ENCODE data around the gene SYT7.

Gene SYT7

DNA sequence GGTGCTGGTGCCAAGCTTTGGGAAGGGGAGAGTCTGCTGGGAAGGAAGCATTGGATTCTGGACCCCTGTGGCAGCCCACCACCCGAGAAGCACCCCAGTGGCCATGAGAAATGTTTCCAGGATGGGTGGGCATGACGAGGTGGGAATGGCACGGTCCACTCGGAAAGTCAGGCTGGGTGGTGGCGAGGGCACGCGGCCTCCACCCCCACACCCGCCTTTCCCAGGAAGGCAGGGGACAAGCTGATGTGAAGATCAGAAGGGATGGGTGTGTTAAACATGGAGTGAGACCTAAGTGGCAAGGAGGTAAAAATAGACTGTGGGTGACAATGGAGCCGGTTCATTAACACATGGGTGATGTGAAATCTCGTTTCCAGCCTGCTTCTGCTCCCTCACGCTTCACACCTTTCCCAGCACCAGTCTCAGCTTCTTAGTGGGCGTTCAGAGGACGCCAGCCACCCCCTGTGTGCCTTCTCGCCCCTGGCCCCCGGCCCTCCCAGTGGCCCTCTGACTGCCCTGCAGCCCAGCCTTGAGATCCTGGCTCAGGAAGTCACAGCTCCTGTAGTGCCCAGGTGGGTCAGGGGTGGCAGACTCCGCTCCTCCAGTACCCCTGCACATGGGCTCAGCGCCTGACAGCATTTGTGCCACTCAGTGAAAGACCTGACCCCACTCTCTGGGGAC is 44.7 kb downstream of the SYT7 start:
- no peak for DNase-seq (ENCODE audit: low read depth)

DNA sequence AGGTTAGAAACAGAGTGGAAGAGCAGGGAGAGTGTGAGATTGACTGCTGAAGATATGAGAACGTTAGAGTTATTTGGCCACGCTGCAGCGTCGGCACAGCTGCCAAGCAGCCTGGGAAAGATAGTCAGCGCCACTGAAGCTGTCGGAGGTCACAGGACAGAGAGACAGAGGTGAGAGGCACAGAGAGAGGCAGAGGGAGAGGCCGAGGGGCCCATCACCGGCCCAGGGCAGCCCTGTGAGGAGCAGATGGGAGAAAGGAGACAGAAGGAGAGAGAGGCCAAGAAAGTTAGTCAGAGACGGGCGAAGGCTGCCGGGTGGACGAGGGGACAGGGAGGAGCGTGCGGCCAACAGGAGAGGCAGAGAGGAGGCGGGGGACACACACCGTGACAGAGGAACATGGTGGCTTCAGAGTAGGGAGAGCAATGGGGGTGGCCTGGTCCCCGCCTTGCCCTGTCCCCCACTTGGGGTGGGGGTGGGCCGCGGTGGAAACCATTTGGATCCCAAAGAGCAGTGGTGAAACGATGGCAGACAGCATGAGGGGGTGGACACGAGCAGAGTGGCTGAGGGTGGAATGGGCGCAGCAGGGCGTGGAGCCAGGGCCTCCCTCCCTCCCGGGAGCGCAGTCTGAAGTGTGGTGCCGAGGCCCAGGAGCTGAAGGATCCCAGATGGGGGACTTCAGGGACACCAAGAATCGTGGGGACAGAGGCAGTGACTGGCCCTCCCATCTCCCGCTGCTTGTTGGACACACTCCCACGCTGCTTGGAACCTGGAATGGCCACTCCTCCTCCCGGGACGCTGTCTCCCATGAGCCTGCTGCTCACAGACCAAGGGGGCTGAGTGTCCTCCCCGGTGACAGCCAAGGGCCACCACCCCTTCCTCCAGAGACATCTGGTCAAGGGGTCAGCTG is 45.7 kb downstream of the SYT7 start:
- no peak for DNase-seq (ENCODE audit: low read depth)

DNA sequence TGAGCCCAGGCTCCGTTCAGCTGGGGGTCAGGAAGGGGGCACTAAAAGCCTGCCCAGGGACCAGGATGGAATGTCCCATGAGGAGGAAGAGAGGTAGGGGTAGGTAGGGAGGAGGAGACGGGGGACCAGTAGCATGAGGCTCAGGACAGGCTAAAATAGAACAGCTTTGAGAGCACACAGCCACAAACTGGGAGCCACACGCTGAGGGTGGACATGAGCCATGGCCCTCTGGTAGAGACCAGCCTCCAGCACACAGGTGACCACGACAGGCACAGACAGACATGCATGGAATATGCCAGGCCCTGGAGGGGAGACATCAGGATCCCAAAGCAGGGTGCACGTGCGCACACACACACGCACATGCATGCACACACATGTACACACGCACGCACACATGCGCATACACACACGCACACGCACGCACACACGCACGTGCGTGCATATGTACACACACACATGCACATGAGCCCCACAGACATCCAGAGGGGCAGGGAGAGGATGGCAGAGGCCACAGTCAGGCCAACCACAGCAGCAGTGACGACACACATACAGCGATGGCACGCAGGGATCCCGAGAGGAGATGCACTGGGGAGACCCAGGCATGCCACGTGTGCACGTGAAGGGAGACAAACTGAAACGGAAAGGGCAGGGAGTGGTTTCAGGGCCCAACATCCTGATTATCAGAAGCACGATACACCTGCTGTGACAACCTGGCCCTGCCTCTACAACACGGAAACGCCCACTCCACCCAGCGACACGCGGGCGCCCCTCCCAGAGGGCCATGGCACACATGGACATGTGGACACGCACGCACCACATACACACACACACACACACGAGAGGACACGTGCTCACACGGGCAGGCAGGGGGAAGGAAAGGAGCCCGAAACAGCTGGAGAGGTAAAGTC is 46.6 kb downstream of the SYT7 start:
- DNase-seq (ENCODE audit: low read depth): no peak

DNA sequence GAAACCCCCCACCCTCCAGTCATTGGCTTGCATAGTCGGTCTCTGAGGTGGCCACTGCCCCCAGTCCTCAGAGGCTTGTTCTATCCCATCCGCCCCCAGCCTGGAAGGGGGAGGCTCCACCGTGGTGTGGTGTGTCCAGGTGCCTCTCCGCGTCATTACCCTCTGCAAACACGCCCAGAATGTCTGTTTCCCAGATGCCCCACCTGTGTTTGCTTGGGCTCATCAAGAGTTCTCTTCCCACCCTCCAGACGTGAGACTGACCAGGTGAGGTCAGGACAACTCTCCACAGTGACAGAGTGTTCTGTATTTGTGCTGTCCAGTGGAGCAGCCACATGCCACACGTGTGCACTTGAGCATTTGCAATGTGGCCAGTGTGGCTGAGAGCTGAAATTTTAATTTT is 47.5 kb downstream of the SYT7 start:
- no peak for DNase-seq (ENCODE audit: low read depth)

GRCh38 chr11:61533039-61533375 is 47.9 kb downstream of the SYT7 start:
- no peak for DNase-seq (ENCODE audit: low read depth)

DNA sequence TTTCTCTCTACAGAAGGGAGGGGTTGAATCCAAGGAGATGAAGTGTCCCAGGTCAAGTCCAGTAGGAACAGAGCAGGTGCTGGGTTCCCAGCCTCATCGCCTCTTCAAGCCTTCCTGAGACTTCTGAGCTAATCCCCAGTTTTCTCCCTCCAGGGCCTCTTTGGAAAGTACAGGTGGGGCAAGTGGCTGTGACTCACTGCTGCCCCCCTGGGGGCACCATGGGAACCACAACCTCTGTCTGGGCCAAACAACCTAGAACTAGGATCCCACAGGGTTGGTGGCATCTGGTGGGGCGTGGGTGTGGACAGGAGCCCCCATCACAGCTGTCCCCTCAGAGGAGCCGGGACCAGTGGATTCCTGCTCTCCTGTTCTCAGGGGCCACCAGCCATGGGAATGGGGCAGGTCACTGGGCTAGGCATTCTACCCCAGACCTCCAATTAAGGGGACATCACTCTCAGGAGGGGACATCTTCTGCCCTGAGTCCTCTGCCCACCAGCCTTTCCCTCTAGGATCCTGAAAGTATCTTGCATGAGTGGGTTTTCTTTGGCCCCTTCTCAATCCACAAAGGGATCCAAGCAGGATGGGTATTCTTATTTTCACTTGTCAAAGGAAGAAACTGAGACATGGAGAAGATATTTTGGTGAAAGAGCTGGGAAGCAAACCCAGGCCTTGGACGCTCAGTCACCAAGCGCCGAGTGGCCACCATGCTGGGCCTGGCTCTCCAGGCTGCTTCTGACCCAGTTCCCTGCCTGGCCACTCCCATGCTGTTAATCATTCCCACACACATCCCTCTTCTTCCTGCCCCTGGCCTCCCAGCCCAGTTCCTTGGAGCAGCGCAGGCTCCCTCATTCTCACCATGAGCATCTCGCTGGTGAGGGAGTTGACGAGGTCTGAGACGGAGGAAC is 48.5 kb downstream of the SYT7 start:
- no peak for DNase-seq (ENCODE audit: low read depth)

- DNase-seq (ENCODE audit: low read depth): no peak
Measured at GRCh38 chr11:61531044-61531443, 49.8 kb downstream of the SYT7 start.

- DNase-seq (ENCODE audit: low read depth): no peak
Measured at GRCh38 chr11:61529537-61530225, 51.2 kb downstream of the SYT7 start.

DNA sequence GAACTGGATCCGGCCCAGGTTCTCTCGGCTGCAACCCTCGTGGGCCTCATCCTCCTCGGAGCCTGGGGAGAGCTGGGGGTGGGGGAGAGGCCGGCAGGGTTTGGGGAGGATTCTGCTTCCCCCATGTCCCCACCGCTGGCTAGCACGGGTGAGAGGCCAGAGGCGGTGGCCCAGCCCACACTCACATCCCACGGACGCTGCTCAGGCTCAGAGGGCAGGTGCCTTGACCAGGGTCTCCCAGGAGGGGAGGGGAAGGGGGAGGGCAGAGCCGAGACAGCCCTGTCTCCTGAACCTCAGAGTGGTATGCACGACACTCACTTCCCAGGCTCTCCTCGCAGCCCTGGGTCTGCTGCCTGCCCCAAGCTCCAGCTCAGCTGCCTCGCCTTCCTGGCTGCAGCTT is 52.8 kb downstream of the SYT7 start:
- DNase-seq (ENCODE audit: low read depth): no peak

GRCh38 chr11:61526956-61527731 is 53.7 kb downstream of the SYT7 start:
- no peak for DNase-seq (ENCODE audit: low read depth)

DNA sequence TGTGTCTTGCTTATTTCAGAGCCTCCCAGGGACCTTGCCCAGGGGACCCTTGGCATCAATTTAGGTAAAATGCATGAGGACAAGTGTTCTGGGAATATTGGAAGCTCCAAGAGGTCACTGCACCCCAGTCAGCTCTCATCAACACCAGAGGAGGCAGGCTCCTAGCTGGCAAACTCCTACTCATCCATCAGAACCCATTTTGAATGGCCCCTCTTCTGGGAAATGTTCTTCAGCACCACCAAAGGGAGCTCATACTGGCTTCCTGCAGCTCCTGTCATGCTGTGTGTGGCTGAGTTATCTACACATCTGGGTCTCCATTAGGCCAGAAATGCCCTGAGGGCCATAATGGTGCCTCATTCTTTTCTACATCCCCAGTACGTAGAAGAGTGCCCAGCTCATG is 54.6 kb downstream of the SYT7 start:
- no peak for DNase-seq (ENCODE audit: low read depth)

DNA sequence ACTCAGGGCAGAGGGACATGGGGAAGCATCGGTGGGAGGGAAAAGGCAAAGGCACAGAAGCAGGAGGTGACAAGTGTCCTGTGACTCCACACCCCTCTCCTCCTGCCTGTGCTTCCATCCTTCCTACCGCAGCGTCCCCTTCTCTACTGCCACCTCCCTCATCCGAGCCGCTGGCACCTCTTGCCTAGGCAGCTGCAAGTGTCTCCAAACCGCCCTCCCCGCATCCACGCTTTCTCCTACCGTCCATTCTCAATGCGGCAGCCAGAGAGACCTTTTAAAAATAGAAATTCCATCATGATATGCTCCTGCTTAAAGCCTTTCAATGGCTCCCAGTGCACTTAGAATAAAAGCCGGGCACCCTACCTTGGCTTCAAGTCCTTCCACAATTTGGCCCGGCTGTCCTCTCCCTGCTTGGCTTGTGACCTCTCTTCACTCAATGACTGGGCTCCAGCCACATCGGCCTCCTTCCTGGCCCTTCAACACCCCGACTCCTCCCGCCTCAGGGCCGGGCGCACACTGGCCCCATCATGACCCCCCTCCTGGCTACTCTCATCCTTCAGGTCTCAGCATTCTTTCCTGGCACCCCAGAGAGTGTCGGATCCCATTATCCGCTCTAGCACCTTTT is 55.8 kb downstream of the SYT7 start:
- DNase-seq (ENCODE audit: low read depth): no peak

DNA sequence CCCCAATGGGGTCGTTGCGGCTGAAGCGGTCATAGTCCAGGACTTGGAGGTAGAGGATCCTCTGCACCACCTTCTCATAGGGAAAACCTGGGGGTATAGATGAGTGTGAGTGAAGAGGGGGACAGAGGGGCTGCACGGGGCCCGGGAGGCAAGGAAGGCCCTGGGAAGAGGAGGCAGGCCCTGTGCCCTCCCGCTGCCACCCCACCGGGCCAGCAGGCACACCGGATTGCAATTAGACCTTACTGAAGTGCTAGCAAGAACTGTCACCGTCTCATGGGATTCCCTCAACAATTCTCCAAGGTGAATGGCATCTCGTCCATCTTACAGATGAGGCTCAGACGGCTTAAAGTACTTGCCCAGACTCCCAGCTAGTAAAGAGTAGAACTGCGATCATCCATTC is 56.4 kb downstream of the SYT7 start:
- DNase-seq (ENCODE audit: low read depth): no peak

- no peak for DNase-seq (ENCODE audit: low read depth)
Measured at GRCh38 chr11:61522881-61523280, 58.0 kb downstream of the SYT7 start.

DNA sequence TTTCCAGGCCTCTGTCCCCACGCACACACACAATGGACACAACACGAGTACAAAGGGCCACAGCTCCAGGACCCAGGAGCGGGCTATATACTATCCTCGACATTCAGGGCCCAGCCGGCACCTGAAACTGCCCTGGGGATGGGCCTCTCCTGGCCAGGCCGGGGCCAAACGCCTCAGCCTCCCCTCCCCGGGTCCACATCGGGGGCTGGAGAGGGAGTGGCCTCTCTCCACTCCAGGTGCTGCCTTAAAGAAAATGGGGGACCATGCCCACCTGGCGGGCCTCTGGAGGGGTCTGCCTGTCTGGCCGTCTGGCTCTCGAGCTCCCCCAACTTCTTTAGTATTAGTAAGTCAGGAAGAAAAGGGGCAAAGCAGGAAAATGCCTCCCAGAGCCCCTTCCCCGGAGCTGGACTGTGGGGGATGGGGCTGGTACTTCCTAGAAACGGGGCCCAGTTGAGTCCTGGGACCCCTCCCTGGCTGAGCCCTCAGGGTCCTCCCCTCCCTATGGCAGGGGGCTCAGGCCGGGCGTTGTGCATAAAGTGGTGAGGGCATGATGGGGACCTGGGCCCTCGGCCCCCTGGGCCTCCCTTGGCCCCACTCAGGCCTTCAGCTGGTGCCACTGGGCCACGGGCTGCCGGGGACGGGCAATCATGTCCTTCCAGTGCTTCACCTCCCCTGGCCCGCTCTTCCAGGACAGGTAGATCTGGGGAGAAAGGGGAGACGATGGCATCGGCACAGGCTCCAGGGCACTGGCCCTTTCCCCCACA is 62.7 kb downstream of the SYT7 start:
- DNase-seq (ENCODE audit: low read depth): no peak

DNA sequence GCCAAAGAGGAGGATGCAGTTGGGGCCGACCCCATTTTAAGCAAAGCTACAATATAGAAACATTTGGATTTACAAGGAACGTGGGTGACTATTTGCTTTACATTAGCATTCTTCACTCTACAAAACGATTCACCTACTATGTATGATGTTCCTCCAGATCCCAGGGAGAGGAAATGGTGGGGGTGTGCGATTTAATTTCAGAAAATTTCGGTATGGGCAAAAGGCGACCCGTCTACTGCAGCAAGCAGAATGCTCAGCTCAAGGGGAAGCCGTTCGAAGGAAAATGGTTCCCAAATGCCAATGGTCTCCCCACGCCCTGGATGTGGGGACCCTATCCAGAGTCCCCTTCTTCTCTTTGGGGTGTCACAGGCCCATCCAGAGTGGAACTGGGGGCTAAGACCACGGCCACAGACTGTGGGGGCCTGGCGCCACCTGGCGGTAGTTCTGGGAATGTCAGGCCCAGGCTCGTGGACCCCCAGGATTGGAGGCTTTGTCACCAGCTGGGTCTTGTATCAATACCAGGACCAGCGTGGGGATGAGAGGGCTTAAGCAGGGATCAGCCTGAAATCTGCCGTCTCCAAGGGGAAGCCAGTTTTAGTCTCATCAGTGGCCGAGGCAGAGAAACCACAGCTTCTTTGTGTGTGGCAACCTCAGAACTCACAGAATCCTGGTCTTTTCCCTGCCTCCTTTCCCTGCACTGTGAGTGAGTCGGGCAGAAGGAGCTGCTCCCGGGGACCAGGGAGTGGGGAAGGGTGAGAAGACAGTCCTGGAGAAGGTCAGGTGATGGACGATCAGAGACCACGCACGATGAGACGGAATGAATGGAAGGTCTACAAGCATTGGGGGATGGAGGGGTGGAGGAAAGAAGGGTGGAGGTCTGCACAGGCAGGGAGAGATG is 64.0 kb downstream of the SYT7 start:
- DNase-seq (ENCODE audit: low read depth): no peak

DNA sequence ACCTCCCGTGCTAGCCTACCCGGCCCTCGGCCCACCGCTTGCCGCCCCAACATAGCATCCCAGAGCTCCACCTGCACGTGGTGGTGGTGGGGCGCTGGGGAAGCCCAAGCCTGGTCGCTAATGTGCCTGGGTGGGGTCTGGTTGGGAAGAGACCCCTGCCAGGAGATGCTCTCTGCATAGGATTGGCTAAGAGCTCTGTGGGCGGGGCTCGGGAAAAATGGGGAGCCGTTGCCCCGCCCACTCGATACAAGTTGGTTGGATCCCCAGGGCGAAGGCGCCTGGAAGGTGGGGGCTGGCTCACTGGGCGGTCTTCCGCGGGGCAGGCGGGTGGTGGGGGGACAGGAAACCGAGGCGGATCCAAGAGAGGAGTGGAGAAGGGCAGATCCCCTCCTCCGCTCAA is 64.7 kb downstream of the SYT7 start:
- DNase-seq (ENCODE audit: low read depth): no peak

DNA sequence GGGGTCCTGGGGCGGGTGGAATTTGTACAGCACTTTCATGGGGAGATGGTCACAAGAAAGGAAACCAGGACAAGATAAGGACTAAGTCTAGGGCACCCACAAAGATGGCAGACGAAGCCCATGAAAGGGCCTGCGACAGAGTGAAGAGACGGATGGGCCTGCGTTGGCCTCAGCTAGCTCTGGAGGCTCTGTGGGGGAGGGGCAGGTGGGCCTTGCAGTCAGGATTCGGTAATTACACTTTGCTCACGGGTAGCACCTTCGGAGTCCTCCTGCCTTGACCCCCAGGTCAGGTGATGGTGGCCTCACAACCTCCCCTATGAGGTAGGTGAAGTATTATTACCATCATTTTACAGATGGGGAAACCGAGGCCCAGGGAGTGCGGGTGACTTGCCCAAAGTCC is 65.2 kb downstream of the SYT7 start:
- no peak for DNase-seq (ENCODE audit: low read depth)
